SJCRH30 (cell line): ENCODE results near the gene ZNF17. TPM values are rescaled to one million over a fixed set of nuclear protein-coding genes. Genes with fewer than 3 reads are reported as not detected.
A peak's percentile ranks its signal among the peaks of the same experiment; 100 is the strongest.

Experiments
- DNase-seq, 2 experiments: peaks; one replicate each; pipeline ENCODE4 v3.0.0-alpha.2; 2015 to 2020
- H3K27ac ChIP-seq: fragments of 250-450 bp; sonication (Bioruptor Pico); 2 replicates; pipeline ENCODE4 v1.5.1; 2020; ENCODE audit warnings: mild to moderate bottlenecking, moderate library complexity
- H3K27me3 ChIP-seq: fragments of 250-450 bp; sonication (Bioruptor Pico); 2 replicates; pipeline ENCODE4 v1.5.1; 2020; ENCODE audit warnings: mild to moderate bottlenecking, moderate library complexity
- H3K36me3 ChIP-seq: fragments of 250-450 bp; sonication (Bioruptor Pico); 2 replicates; pipeline ENCODE4 v1.5.1; 2020; ENCODE audit warnings: mild to moderate bottlenecking, moderate library complexity
- H3K4me1 ChIP-seq: fragments of 250-450 bp; sonication (Bioruptor Pico); 2 replicates; pipeline ENCODE4 v1.5.1; 2020; ENCODE audit warnings: mild to moderate bottlenecking, moderate library complexity
- H3K4me3 ChIP-seq: fragments of 250-450 bp; sonication (Bioruptor Pico); 2 replicates; pipeline ENCODE4 v1.5.1; 2020; ENCODE audit warnings: mild to moderate bottlenecking, moderate library complexity
- H3K9me3 ChIP-seq: fragments of 250-450 bp; sonication (Bioruptor Pico); replicated peaks from 2 replicates; pipeline ENCODE4 v1.5.1; 2020; ENCODE audit warnings: mild to moderate bottlenecking, moderate library complexity
- total RNA-seq: library from RNA; depleted of rRNA; stranded (reverse); fragments of >200 nt; shearing (Covaris generic); gene quantifications from 2 replicates; pipeline ENCODE4 v1.2.3, GENCODE V29; 2014; rRNA removed

Gene ZNF17
- total RNA-seq, 1 experiment from 2014 or later: 11.4 TPM

GRCh38 chr19:57452307-57452706 lies 41.3 kb downstream of the ZNF17 start:
- H3K27me3 ChIP-seq: no peaks in the 10 kb centered on the region
- H3K4me1 ChIP-seq: no peaks in the 10 kb centered on the region
- peaks cover 13% of the 10 kb centered on the region for H3K36me3 ChIP-seq
- no peak overlapping the region for H3K27ac ChIP-seq
- no peak overlapping the region for H3K4me3 ChIP-seq
- H3K9me3 ChIP-seq: no peaks in the 10 kb centered on the region; the same call in 1 of the 2 replicates
- DNase-seq: no peak

GRCh38 chr19:57465680-57466381 lies 54.9 kb downstream of the ZNF17 start:
- Histone ChIP-seq H3K27ac (no peak overlapping the region), H3K27me3 (no peaks in the 10 kb centered on the region), H3K9me3 (peaks cover 19% of the 10 kb centered on the region), H3K36me3 (0 out of 2 replicates have a peak, but pooled peaks cover 3% of the 10 kb centered on the region), H3K4me3 (no peak overlapping the region), H3K4me1 (no peaks in the 10 kb centered on the region)
- DNase-seq: peak; percentile 31 to 67

DNA sequence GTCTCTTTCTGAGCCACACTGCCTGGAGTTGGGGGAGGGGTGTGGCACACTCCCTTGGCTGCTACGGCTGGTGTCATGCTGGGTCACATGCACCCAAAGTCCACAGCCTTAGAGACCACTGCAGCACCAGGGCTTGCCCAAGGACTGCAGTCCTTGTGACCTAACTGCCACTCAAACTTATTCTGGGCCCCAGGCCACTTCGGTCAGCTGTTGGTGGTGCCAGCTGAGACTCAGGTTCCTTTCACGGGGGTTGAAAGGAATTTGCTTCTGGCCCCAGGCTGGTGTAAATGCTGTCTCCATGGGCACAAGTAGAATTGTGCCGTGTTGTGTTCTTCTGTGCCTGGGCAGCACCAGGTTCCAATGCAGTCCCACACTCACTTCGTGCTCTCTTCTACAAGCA lies 55.5 kb downstream of the ZNF17 start:
- Histone ChIP-seq H3K4me1 (no peaks in the 10 kb centered on the region), H3K9me3 (peaks cover 25% of the 10 kb centered on the region), H3K27ac (no peak overlapping the region), H3K4me3 (no peak overlapping the region), H3K27me3 (no peaks in the 10 kb centered on the region), H3K36me3 (0 out of 2 replicates have a peak, but pooled peaks cover 3% of the 10 kb centered on the region)
- DNase-seq: no peak

Other genes with a start within 250 kb of the ZNF17 start
- gene DUXA, start 243.7 kb upstream of the ZNF17 start, total RNA-seq: not detected in 2 replicates
- gene ZNF264, start 219.7 kb upstream of the ZNF17 start, total RNA-seq: 15.5 and 18.2 TPM in 2 replicates
- gene AURKC, start 180.1 kb upstream of the ZNF17 start, total RNA-seq: 0.79 and 0.93 TPM in 2 replicates
- gene ZNF805, start 170.5 kb upstream of the ZNF17 start, total RNA-seq: 14.7 and 15.5 TPM in 2 replicates
- 39.4 and 40.5 TPM in 2 replicates for gene ZNF460, start 130.7 kb upstream of the ZNF17 start, total RNA-seq
- gene ZNF543, start 90.7 kb upstream of the ZNF17 start, total RNA-seq: 13.0 and 13.5 TPM in 2 replicates
- gene ZNF304, start 59.9 kb upstream of the ZNF17 start, total RNA-seq: 9.6 and 10.9 TPM in 2 replicates
- 13.2 and 17.3 TPM in 2 replicates for gene TRAPPC2B, start 47.6 kb upstream of the ZNF17 start, total RNA-seq
- 1.9 and 2.0 TPM in 2 replicates for gene ZNF547, start 47.6 kb upstream of the ZNF17 start, total RNA-seq
- gene ZNF548, start 21.3 kb upstream of the ZNF17 start, total RNA-seq: 12.3 and 15.1 TPM in 2 replicates
- gene ZNF749, start 24.2 kb downstream of the ZNF17 start, total RNA-seq: 19.4 and 20.6 TPM in 2 replicates
- gene VN1R1, start 46.0 kb downstream of the ZNF17 start, total RNA-seq: 0.66 and 0.67 TPM in 2 replicates
- 15.6 and 16.0 TPM in 2 replicates for gene ZNF772, start 66.4 kb downstream of the ZNF17 start, total RNA-seq
- gene ZNF419, start 76.6 kb downstream of the ZNF17 start, total RNA-seq: 9.4 and 12.3 TPM in 2 replicates
- gene ZNF773, start 88.8 kb downstream of the ZNF17 start, total RNA-seq: 12.2 and 15.1 TPM in 2 replicates
- gene ZNF549, start 116.2 kb downstream of the ZNF17 start, total RNA-seq: 8.1 and 9.1 TPM in 2 replicates
- 11.8 and 13.4 TPM in 2 replicates for gene ZNF550, start 148.7 kb downstream of the ZNF17 start, total RNA-seq
- 6.8 and 7.5 TPM in 2 replicates for gene ZNF416, start 167.8 kb downstream of the ZNF17 start, total RNA-seq
- gene ZIK1, start 173.0 kb downstream of the ZNF17 start, total RNA-seq: 8.4 and 9.3 TPM in 2 replicates
- 11.7 and 17.8 TPM in 2 replicates for gene ZNF530, start 188.7 kb downstream of the ZNF17 start, total RNA-seq
- 20.2 and 20.8 TPM in 2 replicates for gene ZNF134, start 203.1 kb downstream of the ZNF17 start, total RNA-seq
- gene ZNF211, start 222.0 kb downstream of the ZNF17 start, total RNA-seq: 14.5 and 16.6 TPM in 2 replicates